ENCODE results near the gene OTOG.

Gene OTOG

GRCh38 chr11:17694494-17695110, 147.5 kb downstream of the OTOG start:
- Histone ChIP-seq H2AFZ (ENCODE audit: low read depth, low read length, severe bottlenecking) (no peak overlapping the region), H3K36me3 (ENCODE audit: low read length) (no peaks in the 10 kb centered on the region), H3K9me2 (replicated peaks; ENCODE audit: insufficient read depth, low read length) (no peaks in the 10 kb centered on the region), H3K4me3 (ENCODE audit: insufficient read depth, low read length, poor library complexity, severe bottlenecking) (no peak overlapping the region), H3K79me2 (ENCODE audit: insufficient read depth, low read length) (no peaks in the 10 kb centered on the region), H4K20me1 (ENCODE audit: low read depth, low read length) (no peaks in the 10 kb centered on the region), H3K9ac (ENCODE audit: low read length) (no peak overlapping the region), H3K27me3 (ENCODE audit: low read length) (no peaks in the 10 kb centered on the region; the same call in 1 of the 2 replicates), H3F3A (ENCODE audit: insufficient read depth) (no peaks in the 10 kb centered on the region), H3K27ac (ENCODE audit: low read depth, low read length) (no peak overlapping the region), H3K9me3 (ENCODE audit: insufficient read depth, low read length) (no peaks in the 10 kb centered on the region), H3K4me2 (ENCODE audit: low read depth, low read length, poor library complexity, severe bottlenecking) (no peak overlapping the region)
- TF ChIP-seq EZH2phosphoT487 (conservative IDR thresholded peaks at IDR 0.05; ENCODE audit: low read length) (no peak), CTCF (IDR thresholded peaks at IDR 0.05; ENCODE audit: insufficient read depth, low read length, poor library complexity, severe bottlenecking) (no peak)

GRCh38 chr11:17695454-17696441, 148.7 kb downstream of the OTOG start:
- H3K9ac ChIP-seq (ENCODE audit: low read length), result no peak overlapping the region
- H4K20me1 ChIP-seq (ENCODE audit: low read depth, low read length), result no peaks in the 10 kb centered on the region
- no peak overlapping the region for H3K27ac ChIP-seq (ENCODE audit: low read depth, low read length)
- H3K9me2 ChIP-seq (replicated peaks; ENCODE audit: insufficient read depth, low read length), result no peaks in the 10 kb centered on the region
- no peak overlapping the region for H2AFZ ChIP-seq (ENCODE audit: low read depth, low read length, severe bottlenecking)
- H3K79me2 ChIP-seq (ENCODE audit: insufficient read depth, low read length), result no peaks in the 10 kb centered on the region
- no peaks in the 10 kb centered on the region for H3K9me3 ChIP-seq (ENCODE audit: insufficient read depth, low read length)
- H3K27me3 ChIP-seq (ENCODE audit: low read length), result no peaks in the 10 kb centered on the region
- H3K36me3 ChIP-seq (ENCODE audit: low read length), result no peaks in the 10 kb centered on the region
- TF ChIP-seq CTCF (IDR thresholded peaks at IDR 0.05; ENCODE audit: insufficient read depth, low read length, poor library complexity, severe bottlenecking) (no peak), EZH2phosphoT487 (conservative IDR thresholded peaks at IDR 0.05; ENCODE audit: low read length) (no peak)
- H3F3A ChIP-seq (ENCODE audit: insufficient read depth), result no peaks in the 10 kb centered on the region
- no peak overlapping the region for H3K4me2 ChIP-seq (ENCODE audit: low read depth, low read length, poor library complexity, severe bottlenecking)
- H3K4me3 ChIP-seq (ENCODE audit: insufficient read depth, low read length, poor library complexity, severe bottlenecking), result no peak overlapping the region

DNA sequence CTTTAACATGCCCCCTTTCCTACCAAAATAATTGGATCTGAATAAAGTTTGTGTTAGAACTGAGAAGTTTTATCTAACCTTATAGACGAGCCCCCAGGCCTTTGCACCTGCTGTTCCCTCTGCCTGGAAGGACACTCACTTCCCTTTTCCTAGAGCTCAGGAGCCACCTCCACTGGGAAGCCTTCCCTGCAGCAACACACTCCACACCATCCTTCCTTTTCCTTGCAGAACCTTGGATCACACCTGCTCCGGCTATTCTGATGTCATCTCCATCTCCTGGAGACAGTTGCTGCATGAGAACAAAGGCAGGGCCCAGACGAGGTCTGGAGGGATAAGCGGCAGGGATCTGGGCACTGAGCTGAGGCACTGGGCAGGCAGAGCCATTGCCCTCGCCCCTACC, 149.7 kb downstream of the OTOG start:
- H3K9me2 ChIP-seq (replicated peaks; ENCODE audit: insufficient read depth, low read length), result no peaks in the 10 kb centered on the region
- no peak overlapping the region for H3K4me3 ChIP-seq (ENCODE audit: insufficient read depth, low read length, poor library complexity, severe bottlenecking)
- no peak overlapping the region for H3K27ac ChIP-seq (ENCODE audit: low read depth, low read length)
- H3K79me2 ChIP-seq (ENCODE audit: insufficient read depth, low read length), result no peaks in the 10 kb centered on the region
- H3K4me2 ChIP-seq (ENCODE audit: low read depth, low read length, poor library complexity, severe bottlenecking), result no peak overlapping the region
- H3F3A ChIP-seq (ENCODE audit: insufficient read depth), result no peaks in the 10 kb centered on the region
- H2AFZ ChIP-seq (ENCODE audit: low read depth, low read length, severe bottlenecking), result no peak overlapping the region
- H3K36me3 ChIP-seq (ENCODE audit: low read length), result no peaks in the 10 kb centered on the region
- H3K27me3 ChIP-seq (ENCODE audit: low read length), result no peaks in the 10 kb centered on the region
- no peak overlapping the region for H3K9ac ChIP-seq (ENCODE audit: low read length)
- H4K20me1 ChIP-seq (ENCODE audit: low read depth, low read length), result no peaks in the 10 kb centered on the region
- no peaks in the 10 kb centered on the region for H3K9me3 ChIP-seq (ENCODE audit: insufficient read depth, low read length)
- TF ChIP-seq EZH2phosphoT487 (conservative IDR thresholded peaks at IDR 0.05; ENCODE audit: low read length) (no peak), CTCF (IDR thresholded peaks at IDR 0.05; ENCODE audit: insufficient read depth, low read length, poor library complexity, severe bottlenecking) (no peak)

Data from SU-DHL-6 (cell line).